ENCODE data around the gene KCNK10.

Gene KCNK10, protein sequence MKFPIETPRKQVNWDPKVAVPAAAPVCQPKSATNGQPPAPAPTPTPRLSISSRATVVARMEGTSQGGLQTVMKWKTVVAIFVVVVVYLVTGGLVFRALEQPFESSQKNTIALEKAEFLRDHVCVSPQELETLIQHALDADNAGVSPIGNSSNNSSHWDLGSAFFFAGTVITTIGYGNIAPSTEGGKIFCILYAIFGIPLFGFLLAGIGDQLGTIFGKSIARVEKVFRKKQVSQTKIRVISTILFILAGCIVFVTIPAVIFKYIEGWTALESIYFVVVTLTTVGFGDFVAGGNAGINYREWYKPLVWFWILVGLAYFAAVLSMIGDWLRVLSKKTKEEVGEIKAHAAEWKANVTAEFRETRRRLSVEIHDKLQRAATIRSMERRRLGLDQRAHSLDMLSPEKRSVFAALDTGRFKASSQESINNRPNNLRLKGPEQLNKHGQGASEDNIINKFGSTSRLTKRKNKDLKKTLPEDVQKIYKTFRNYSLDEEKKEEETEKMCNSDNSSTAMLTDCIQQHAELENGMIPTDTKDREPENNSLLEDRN

GRCh38 chr14:88323086-88323522 lies at the start of gene KCNK10:
Gene KCNK10, minus strand, starts transcription at chr14:88323269. Its CDS starts 471 bp downstream, at chr14:88322798.
- no peak for DNase-seq (ENCODE audit: low read depth)

DNA sequence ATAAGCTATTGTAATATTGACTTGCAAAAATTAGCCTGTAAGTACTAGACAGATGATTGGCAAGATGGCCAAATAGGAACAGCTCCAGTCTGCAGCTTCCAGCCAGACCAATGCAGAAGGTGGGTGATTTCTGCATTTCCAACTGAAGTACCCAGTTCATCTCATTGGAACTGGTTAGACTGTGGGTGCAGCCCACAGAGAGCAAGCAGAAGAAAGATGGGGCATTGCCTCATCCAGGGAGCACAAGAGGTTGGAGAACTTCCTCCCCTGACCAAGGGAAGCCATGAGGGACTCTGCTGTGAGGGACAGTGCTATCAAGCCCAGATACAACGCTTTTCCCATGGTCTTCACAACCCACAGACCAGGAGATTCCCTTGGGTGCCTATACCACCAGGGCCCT lies 46.4 kb upstream of the KCNK10 start:
- DNase-seq (ENCODE audit: low read depth), result no peak

DNA sequence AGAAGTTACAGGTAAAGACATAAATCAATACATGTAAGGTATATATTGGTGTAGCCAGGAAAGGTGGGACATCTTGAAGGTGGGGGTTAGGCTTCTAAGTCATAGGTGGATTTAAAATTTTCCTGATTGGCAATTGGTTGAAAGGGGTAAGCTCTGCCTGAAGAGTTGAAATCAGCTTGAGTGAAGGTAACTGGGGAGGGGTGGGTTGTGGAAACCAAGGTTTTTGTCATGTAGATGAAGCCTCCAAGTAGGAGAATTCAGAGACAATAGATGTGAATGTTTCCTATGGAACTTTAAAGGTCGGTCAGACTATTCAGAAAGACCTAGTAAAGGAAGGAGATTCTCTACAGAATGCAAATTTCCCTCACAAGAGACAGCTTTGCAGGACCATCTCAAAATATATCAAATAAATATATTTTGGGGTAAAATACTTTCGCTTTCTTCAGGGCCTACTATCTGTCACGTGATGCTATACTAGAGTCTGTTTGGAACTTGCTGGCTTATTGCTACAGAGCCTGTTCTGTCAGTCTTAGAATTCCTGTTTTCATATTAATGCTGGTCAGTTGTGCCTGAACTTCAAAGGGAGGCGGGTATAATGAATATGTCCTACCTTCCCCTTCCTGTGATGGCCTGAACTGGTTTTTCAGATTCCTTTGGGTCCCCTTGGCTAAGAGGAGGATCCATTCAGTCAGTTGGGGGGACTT lies 41.8 kb upstream of the KCNK10 start:
- no peak for DNase-seq (ENCODE audit: low read depth)

GRCh38 chr14:88363644-88364043 lies 40.6 kb upstream of the KCNK10 start:
- no peak for DNase-seq (ENCODE audit: low read depth)

DNA sequence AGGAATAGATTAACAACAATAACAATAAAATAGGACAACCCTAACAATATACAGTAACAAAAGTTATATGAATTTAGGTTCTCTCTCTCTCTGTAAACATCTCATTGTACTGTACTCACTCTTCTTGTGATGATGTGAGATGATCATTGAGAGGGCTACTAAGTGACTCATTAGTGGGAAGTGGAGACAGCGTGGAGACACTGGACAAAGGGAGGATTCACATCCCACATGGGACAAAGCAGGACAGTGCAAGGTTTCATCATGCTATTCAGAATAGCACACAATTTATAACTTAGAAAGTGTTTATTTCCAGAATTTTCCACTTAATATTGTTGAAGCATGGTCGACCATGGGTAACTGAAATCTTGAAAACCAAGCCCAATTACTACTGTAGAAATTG lies 36.4 kb upstream of the KCNK10 start:
- no peak for DNase-seq (ENCODE audit: low read depth)

DNA sequence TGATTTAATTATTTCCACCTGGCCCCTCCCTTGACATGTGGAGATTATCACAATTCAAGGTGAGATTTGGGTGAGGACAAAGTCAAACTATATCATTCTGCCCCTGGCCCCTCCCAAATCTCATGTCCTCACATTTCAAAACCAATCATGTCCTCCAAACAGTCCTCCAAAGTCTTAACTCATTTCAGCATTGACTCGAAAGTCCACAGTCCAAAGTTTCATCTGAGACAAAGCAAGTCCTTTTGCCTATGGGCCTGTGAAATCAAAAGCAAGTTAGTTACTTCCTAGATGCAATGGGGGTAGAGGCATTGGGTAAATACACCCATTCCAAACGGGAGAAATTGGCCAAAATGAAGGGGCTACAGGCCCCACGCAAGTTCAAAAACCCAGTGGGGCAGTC lies 31.3 kb upstream of the KCNK10 start:
- no peak for DNase-seq (ENCODE audit: low read depth)

DNA sequence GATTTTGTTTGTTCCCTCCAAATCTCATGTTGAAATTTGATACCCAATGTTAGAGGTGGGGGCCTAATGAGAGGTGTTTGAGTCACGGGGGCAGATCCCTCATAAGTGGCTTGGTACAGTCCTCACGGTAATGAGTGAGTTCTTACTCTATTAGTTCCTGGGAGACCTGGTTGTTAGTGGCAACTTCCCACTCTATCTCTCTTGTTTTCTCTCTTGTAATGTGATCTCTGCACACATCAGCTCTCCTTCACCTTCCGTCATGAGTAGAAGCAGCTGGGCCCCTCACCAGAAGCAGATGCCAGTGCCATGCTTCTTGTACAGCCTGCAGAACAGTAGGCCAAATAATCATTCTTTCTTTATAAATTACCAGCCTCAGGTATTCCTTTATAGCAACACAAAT lies 29.6 kb upstream of the KCNK10 start:
- DNase-seq (ENCODE audit: low read depth), result no peak

DNA sequence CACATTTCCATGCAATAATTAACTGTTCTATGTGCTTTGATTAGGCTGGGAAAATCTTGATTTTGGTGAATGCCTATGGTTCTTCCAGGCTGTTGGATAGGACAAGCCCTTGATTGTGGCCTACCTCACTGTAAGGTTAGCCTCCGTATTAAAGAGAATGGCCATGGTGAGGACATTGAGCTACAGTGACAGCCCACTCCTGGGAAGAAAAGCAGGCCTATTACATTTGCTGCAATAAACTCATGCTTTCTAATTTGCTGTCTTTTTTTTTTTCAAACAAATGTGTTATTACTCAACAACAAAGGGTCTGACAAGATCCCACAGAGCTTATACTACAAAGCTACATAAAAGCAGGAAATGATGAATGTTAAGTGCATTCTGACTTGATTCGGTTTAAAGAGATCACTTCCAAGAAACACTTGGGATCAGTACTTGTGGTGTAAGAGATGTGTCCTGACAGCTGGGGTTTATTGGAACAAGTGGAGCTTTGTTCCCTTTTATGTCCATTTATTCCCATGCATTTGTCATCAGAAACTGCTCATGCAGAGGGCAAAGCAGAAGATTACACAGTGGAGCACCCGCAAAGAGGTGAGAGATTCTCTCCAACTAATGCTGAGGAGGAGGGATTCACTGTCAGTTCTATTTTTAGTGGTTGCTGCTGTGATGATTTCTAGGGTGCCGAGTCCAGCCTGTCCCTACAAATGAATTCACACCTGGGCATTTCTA lies 29.1 kb upstream of the KCNK10 start:
- DNase-seq (ENCODE audit: low read depth), result no peak

- DNase-seq (ENCODE audit: low read depth), result no peak
These were observed 25.5 kb upstream of the KCNK10 start for GRCh38 chr14:88348546-88348945.

GRCh38 chr14:88346048-88346639 lies 23.1 kb upstream of the KCNK10 start:
- no peak for DNase-seq (ENCODE audit: low read depth)

DNA sequence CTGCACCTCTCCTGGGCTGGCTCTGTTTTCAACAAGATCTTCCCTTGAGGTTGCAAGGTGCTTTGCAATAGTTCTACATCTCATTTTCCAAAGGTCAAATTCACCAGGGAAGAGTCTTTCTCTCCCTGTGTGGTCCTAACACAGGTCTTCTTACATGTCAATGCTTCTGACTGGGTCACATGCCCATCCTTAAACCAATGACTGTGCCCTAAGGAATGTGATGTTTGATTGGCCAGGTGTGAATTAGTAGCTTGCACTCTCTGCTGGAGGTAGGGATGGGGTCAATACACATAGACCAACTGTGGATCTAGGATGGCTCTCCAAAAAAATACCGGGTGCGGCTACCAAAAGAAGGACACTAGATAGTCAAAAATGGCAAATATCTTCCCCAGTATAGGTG lies 19.9 kb upstream of the KCNK10 start:
- no peak for DNase-seq (ENCODE audit: low read depth)

GRCh38 chr14:88340357-88340756 lies 17.3 kb upstream of the KCNK10 start:
- no peak for DNase-seq (ENCODE audit: low read depth)

- no peak for DNase-seq (ENCODE audit: low read depth)
These were observed 10.0 kb upstream of the KCNK10 start for GRCh38 chr14:88333036-88333435.

DNA sequence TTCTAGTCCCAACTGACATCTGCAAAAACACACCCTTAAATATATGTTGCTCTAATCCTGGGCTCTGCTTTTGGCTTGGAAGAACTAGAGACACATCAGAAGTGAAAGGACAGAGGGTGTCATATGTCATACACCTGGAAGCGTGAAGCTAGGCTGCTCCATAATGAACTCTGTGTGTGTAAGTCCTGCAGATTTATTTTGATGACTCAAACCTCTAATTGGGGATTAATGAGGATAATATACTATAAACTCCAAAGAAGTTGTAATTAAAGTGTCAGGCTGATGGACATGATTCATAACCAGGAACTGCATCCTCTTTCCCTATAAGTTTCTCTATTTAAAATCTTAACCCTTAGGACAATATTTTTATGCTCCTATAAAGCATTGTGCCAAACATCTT lies 4.4 kb upstream of the KCNK10 start:
- no peak for DNase-seq (ENCODE audit: low read depth)

DNA sequence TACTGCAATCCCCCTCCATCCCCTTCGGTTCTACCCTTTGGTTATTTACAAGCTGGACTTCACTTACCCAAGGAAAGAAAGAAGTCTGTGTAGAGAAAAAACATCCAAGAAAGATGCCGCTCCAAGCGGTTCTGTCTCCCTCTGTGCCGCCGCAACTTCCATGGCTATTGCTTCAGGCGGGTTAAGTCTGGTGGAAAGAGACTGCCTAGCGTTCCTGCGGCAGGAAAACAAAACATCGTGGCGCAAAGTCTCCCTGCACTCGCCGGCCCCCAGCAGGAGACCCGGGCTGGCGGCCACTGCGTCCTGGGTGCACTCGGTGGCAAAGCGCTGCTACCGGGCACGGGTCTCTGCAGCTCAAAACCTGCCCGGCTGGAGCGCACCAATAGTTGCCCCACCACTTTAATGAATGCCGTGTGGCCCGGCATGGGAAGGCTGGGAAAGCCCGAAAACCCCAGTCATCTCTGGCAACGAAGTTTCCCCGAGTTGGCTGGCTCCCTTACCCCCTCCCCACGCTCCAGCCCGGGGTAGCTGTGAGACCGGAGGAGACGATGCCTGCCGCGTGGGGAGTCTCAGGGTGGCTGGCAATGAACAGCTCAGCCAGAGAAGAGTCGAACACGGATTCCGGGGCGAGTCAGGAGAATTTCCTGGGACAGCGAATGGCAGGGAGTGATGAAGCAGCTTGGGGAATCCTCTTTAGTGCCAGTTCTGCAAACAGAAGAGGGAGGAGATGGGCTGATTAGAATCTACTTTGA lies 3.5 kb upstream of the KCNK10 start:
- no peak for DNase-seq (ENCODE audit: low read depth)

GRCh38 chr14:88325883-88326282 lies 2.8 kb upstream of the KCNK10 start:
- DNase-seq (ENCODE audit: low read depth), result no peak

DNA sequence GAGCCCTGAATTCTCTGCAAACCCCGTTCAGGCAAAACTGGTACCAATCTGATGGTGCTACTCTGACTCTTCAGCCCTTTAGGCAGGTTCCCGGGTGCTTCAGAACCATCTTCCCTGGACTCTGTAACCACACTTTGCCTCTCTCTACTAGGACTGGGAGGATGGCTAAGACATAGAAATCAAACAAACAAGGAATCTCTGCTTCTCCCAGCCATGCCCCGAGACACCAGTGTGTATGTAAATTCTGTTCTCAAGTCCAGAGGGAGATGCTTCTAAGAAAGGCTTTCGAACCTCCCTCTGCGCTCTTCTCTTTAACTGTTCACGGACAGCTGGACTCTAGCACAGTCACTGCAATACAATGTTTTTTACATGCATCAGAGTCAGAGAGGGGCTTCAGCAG lies 1.9 kb upstream of the KCNK10 start:
- no peak for DNase-seq (ENCODE audit: low read depth)

GRCh38 chr14:88324491-88324890 lies 1.4 kb upstream of the KCNK10 start:
- DNase-seq (ENCODE audit: low read depth), result no peak

- no peak for DNase-seq (ENCODE audit: low read depth)
These were observed 592 bp upstream of the KCNK10 start for GRCh38 chr14:88323523-88324199.

DNA sequence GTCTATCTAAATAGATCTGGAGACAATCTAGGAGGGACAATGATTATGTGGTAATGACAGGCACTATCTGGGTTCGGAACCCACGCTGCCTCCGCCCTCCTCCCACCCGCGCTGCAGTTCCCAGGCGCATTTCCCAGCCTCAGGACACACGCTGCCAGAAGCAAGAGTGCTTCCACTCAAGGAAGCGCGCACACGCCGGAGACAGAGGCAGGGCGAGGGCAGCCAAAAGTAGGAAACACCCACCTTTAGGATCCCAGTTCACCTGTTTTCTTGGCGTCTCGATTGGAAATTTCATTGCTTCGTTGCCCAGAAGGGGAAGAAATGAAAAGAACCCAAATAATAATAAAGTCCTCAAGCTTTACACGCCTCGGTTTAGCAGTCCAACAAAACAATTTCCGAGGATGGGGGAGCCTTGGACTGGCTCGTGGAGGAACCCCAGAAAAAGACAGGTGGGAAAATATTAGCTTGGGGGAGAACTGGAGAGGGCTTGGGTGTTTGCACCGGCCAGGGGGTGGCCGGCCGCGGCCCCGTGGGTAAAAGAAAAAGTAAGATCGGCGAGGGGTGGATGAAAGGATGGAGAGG lies 474 bp downstream of the KCNK10 start:
- DNase-seq (ENCODE audit: low read depth), result no peak
